ENCODE results near the gene STX1A.

The STX1A gene

DNA sequence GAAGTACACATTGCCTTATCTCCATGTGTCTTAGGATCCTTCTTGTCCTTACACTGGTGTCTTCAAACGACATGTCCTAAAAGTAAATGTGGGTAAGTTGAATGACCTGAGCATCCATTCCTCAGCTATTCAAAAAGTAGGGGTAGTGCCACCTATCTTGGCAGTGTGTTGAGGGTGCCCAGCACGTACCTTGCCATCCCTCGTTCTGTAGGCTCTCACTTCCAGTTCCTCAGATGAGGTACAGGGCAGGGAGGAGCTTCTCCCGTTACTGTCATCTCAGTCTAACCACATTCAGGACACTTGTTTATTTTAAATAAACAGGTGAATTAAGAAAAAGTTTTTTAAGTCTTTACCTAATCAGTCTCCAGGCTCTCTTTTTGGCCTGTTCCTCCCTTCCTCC lies 23.1 kb downstream of the STX1A start:
- no peak overlapping the region for H3K27ac ChIP-seq (ENCODE audit: low read length)
- no peak overlapping the region for H3K9ac ChIP-seq (ENCODE audit: low read depth, low read length)
- H3K36me3 ChIP-seq (ENCODE audit: insufficient read depth, low read depth, low read length) = peaks cover 84% of the 10 kb centered on the region
- H3K4me1 ChIP-seq (ENCODE audit: insufficient read depth, low read length) = no peaks in the 10 kb centered on the region
- H3K9me3 ChIP-seq (ENCODE audit: insufficient read depth, low read depth, low read length) = no peaks in the 10 kb centered on the region
- no peaks in the 10 kb centered on the region for H3K27me3 ChIP-seq (ENCODE audit: insufficient read depth, low read length)
- no peak overlapping the region for H3K4me3 ChIP-seq (ENCODE audit: low read length)

DNA sequence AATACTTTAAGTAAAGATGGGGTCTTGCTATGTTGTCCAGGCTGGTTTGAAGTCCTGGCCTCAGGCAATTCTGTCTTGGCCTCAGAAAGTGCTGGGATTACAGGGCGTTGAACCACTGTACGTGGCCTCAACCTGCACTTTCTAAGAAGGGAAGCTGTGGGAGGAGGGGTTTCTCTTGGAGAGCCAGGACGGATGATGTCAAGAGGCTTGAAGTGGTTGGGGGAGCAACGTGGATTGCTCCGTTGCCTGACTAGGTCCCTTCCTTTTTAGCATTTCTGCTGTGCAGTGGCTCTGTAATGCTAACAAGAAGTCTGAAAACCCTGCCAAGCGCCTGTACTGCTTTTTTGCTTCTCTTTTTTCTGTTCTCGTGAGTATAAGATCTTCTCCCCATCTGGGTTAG lies 28.8 kb downstream of the STX1A start:
- Histone ChIP-seq H3K9me3 (ENCODE audit: insufficient read depth, low read depth, low read length) (no peaks in the 10 kb centered on the region), H3K9ac (ENCODE audit: low read depth, low read length) (no peak overlapping the region), H3K4me3 (ENCODE audit: low read length) (no peak overlapping the region), H3K27me3 (ENCODE audit: insufficient read depth, low read length) (no peaks in the 10 kb centered on the region), H3K27ac (ENCODE audit: low read length) (no peak overlapping the region), H3K36me3 (ENCODE audit: insufficient read depth, low read depth, low read length) (peaks cover 91% of the 10 kb centered on the region), H3K4me1 (ENCODE audit: insufficient read depth, low read length) (no peaks in the 10 kb centered on the region)

DNA sequence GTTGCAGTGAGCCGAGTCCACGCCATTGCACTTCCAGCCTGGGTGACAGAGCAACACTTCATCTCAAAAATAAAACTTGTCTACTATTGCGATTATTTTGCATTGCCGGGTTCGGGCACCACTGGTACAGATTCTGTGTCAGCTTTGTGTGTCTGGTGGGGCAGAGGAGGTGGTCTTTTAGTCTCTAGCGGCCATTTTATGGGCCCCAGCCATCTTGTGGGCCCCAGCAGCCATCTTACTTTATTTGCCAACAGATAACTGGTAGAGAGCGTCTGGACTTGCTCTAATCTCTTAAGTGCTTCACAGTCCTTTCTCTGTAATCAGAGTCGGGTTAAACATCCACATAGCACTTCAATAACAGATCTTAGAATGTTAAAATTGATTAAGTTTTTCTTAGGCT lies 31.2 kb downstream of the STX1A start:
- Histone ChIP-seq H3K4me1 (ENCODE audit: insufficient read depth, low read length) (no peaks in the 10 kb centered on the region), H3K9me3 (ENCODE audit: insufficient read depth, low read depth, low read length) (no peaks in the 10 kb centered on the region), H3K27me3 (ENCODE audit: insufficient read depth, low read length) (no peaks in the 10 kb centered on the region), H3K36me3 (ENCODE audit: insufficient read depth, low read depth, low read length) (peaks cover 70% of the 10 kb centered on the region), H3K4me3 (ENCODE audit: low read length) (no peak overlapping the region), H3K9ac (ENCODE audit: low read depth, low read length) (no peak overlapping the region), H3K27ac (ENCODE audit: low read length) (no peak overlapping the region)

DNA sequence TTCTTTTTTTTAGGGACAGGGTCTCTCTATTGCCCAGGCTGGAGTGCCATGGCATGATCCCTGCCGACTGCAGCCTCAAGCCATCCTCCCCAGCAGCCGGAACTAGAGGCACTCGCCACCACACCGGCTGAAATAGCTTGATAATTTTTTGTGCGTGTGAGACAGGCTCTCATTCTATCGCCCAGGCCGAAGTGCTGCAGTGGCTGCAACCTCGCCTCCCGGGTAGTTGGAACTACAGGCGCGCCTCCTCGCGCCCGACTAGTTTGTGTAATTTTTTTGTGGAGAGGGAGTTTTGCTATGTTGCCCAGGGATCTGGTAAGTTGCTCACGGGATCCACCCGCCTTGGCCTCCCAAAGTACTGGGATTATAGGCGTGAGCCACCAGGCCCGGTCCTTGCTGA lies 34.2 kb downstream of the STX1A start:
- Histone ChIP-seq H3K4me1 (ENCODE audit: insufficient read depth, low read length) (peaks cover 2% of the 10 kb centered on the region; the same call in 1 of the 2 replicates), H3K4me3 (ENCODE audit: low read length) (no peak overlapping the region), H3K36me3 (ENCODE audit: insufficient read depth, low read depth, low read length) (peaks cover 41% of the 10 kb centered on the region), H3K27me3 (ENCODE audit: insufficient read depth, low read length) (no peaks in the 10 kb centered on the region), H3K9ac (ENCODE audit: low read depth, low read length) (no peak overlapping the region), H3K27ac (ENCODE audit: low read length) (no peak overlapping the region), H3K9me3 (ENCODE audit: insufficient read depth, low read depth, low read length) (no peaks in the 10 kb centered on the region)

DNA sequence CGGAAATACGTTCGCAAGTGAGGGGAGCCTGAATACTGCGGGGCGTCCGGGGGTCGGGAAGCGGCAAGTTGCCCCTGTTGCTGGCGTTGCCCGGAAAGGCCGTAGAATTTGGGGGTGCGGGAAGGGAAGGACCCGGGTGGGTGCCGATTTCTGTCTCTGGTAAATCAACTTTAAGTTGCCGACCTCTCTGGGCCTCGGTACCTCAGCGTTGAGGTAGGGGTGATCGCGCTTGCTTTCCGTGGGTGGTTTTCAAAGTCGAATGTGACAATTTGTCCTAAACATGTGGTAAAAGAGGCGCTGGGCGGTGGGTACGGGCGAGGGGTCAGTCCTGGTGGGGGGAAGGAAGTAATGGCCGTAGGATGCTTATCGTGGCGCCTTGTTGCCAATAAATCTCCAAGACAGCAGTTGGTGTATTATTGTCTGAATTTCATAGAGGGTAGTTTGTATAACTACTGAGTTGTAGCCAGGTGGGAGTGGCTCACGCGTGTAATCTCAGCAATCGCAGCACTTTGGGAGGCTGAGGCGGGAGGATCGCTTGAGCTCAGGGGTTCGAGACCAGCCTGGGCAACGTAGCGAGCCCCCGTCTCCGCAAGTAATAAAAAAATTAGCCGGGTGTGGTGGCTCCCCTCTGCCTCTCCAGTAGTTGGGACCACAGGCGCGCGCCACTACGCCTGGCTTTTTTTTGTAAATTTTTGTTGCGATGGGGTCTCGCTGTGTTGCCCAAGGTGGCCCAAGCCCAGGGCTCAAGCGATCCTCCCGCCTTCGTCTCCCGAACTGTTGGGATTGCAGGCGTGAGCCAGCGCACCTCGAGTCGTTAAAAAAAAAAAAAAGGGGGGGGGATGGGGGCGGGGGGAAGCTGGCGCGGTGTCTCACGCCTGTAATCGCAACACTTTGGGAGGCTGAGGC lies 35.4 kb downstream of the STX1A start:
- peak overlapping the region; percentile 74 for H3K27ac ChIP-seq (ENCODE audit: low read length)
- H3K4me1 ChIP-seq (ENCODE audit: insufficient read depth, low read length) = peaks cover 2% of the 10 kb centered on the region; the same call in 1 of the 2 replicates
- H3K36me3 ChIP-seq (ENCODE audit: insufficient read depth, low read depth, low read length) = peaks cover 30% of the 10 kb centered on the region
- no peaks in the 10 kb centered on the region for H3K9me3 ChIP-seq (ENCODE audit: insufficient read depth, low read depth, low read length)
- H3K9ac ChIP-seq (ENCODE audit: low read depth, low read length) = peak overlapping the region; percentile 98
- no peaks in the 10 kb centered on the region for H3K27me3 ChIP-seq (ENCODE audit: insufficient read depth, low read length)
- H3K4me3 ChIP-seq (ENCODE audit: low read length) = peak overlapping the region; percentile 97

GRCh38 chr7:73683056-73683787 lies 36.2 kb downstream of the STX1A start, which contains the start of the genes BUD23 and DNAJC30:
Gene BUD23, plus strand, starts transcription at chr7:73683597. Its CDS starts 29 bp downstream, at chr7:73683626.
Gene DNAJC30, minus strand, starts transcription at chr7:73683453. Its CDS starts 30 bp downstream, at chr7:73683423.
- Histone ChIP-seq H3K4me1 (ENCODE audit: insufficient read depth, low read length) (peaks cover 2% of the 10 kb centered on the region; the same call in 1 of the 2 replicates), H3K9me3 (ENCODE audit: insufficient read depth, low read depth, low read length) (no peaks in the 10 kb centered on the region), H3K4me3 (ENCODE audit: low read length) (peak within 1 kb of the TSS; percentile 97), H3K27me3 (ENCODE audit: insufficient read depth, low read length) (no peaks in the 10 kb centered on the region), H3K36me3 (ENCODE audit: insufficient read depth, low read depth, low read length) (peaks cover 27% of the 10 kb centered on the region), H3K27ac (ENCODE audit: low read length) (peak within 1 kb of the TSS; percentile 74), H3K9ac (ENCODE audit: low read depth, low read length) (peak within 1 kb of the TSS; percentile 98)

- no peak overlapping the region for H3K27ac ChIP-seq (ENCODE audit: low read length)
- H3K4me3 ChIP-seq (ENCODE audit: low read length) = peak overlapping the region; percentile 97
- H3K36me3 ChIP-seq (ENCODE audit: insufficient read depth, low read depth, low read length) = peaks cover 27% of the 10 kb centered on the region
- peaks cover 2% of the 10 kb centered on the region; the same call in 1 of the 2 replicates for H3K4me1 ChIP-seq (ENCODE audit: insufficient read depth, low read length)
- no peaks in the 10 kb centered on the region for H3K9me3 ChIP-seq (ENCODE audit: insufficient read depth, low read depth, low read length)
- H3K9ac ChIP-seq (ENCODE audit: low read depth, low read length) = peak overlapping the region; percentile 92
- H3K27me3 ChIP-seq (ENCODE audit: insufficient read depth, low read length) = no peaks in the 10 kb centered on the region
These were observed 36.8 kb downstream of the STX1A start for GRCh38 chr7:73682745-73683055.

GRCh38 chr7:73681031-73681430 lies 38.4 kb downstream of the STX1A start:
- Histone ChIP-seq H3K4me3 (ENCODE audit: low read length) (no peak overlapping the region), H3K27ac (ENCODE audit: low read length) (no peak overlapping the region), H3K4me1 (ENCODE audit: insufficient read depth, low read length) (peaks cover 2% of the 10 kb centered on the region; the same call in 1 of the 2 replicates), H3K9ac (ENCODE audit: low read depth, low read length) (no peak overlapping the region), H3K27me3 (ENCODE audit: insufficient read depth, low read length) (no peaks in the 10 kb centered on the region), H3K36me3 (ENCODE audit: insufficient read depth, low read depth, low read length) (peaks cover 12% of the 10 kb centered on the region; the same call in 1 of the 2 replicates), H3K9me3 (ENCODE audit: insufficient read depth, low read depth, low read length) (no peaks in the 10 kb centered on the region)

- Histone ChIP-seq H3K27me3 (ENCODE audit: insufficient read depth, low read length) (no peaks in the 10 kb centered on the region), H3K36me3 (ENCODE audit: insufficient read depth, low read depth, low read length) (peaks cover 12% of the 10 kb centered on the region; the same call in 1 of the 2 replicates), H3K4me3 (ENCODE audit: low read length) (no peak overlapping the region), H3K4me1 (ENCODE audit: insufficient read depth, low read length) (peaks cover 2% of the 10 kb centered on the region; the same call in 1 of the 2 replicates), H3K9ac (ENCODE audit: low read depth, low read length) (no peak overlapping the region), H3K9me3 (ENCODE audit: insufficient read depth, low read depth, low read length) (no peaks in the 10 kb centered on the region), H3K27ac (ENCODE audit: low read length) (no peak overlapping the region)
These were observed 39.0 kb downstream of the STX1A start for GRCh38 chr7:73680501-73680900.

DNA sequence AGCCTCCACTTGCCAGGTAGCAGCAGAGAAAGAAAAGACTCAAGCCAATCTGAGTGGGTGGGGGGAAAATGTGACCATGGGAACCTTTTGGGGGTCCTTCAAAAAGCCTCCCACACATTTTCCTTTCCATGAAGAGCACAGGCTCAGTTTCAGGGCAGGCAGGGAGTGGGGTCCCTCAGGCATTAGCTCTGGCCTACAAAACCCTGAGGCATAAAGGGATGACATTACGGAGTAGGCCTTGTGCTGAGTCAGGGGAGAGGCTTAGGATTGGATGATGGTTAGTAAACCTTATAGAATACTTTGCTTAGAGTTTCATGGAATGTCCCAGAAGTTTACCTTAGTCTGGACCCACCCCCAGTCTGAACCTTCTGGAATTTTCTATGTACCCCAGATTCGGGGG lies 39.8 kb downstream of the STX1A start:
- Histone ChIP-seq H3K9ac (ENCODE audit: low read depth, low read length) (no peak overlapping the region), H3K27me3 (ENCODE audit: insufficient read depth, low read length) (no peaks in the 10 kb centered on the region), H3K4me1 (ENCODE audit: insufficient read depth, low read length) (peaks cover 2% of the 10 kb centered on the region; the same call in 1 of the 2 replicates), H3K4me3 (ENCODE audit: low read length) (no peak overlapping the region), H3K27ac (ENCODE audit: low read length) (no peak overlapping the region), H3K36me3 (ENCODE audit: insufficient read depth, low read depth, low read length) (peaks cover 12% of the 10 kb centered on the region; the same call in 1 of the 2 replicates), H3K9me3 (ENCODE audit: insufficient read depth, low read depth, low read length) (no peaks in the 10 kb centered on the region)

DNA sequence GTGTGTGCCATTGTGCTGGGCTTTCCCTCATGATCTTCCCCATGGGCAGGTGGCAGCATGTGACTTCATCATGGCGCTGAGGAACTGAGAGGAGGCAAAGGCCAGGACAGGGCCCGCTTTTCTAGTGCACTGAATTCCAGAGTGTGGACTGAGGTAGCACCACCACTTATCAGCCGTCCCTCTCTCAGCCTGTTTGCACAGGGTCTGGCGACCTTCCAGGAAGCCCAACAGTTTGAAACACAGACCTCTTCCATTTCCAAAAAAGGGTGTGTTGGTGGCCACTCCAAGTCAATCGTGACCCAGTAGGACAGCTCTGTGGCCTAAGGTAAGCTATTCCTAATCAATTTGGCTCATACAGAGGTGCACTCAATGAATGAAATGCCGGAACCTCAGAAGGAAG lies 40.6 kb downstream of the STX1A start:
- peaks cover 2% of the 10 kb centered on the region; the same call in 1 of the 2 replicates for H3K4me1 ChIP-seq (ENCODE audit: insufficient read depth, low read length)
- H3K4me3 ChIP-seq (ENCODE audit: low read length) = no peak overlapping the region
- H3K9ac ChIP-seq (ENCODE audit: low read depth, low read length) = no peak overlapping the region

More for the DNA sequence above, 40.6 kb downstream of the STX1A start:
- Histone ChIP-seq H3K9me3 (ENCODE audit: insufficient read depth, low read depth, low read length) (no peaks in the 10 kb centered on the region), H3K36me3 (ENCODE audit: insufficient read depth, low read depth, low read length) (peaks cover 12% of the 10 kb centered on the region; the same call in 1 of the 2 replicates), H3K27ac (ENCODE audit: low read length) (no peak overlapping the region), H3K27me3 (ENCODE audit: insufficient read depth, low read length) (no peaks in the 10 kb centered on the region)
